ENCODE results near the gene FLT4. TPM values are rescaled to one million over a fixed set of nuclear protein-coding genes. Genes with fewer than 3 reads are reported as not detected.

FLT4 gene
- total RNA-seq, 2 donors from 2014 or later: 3.1 to 3.3 TPM

DNA sequence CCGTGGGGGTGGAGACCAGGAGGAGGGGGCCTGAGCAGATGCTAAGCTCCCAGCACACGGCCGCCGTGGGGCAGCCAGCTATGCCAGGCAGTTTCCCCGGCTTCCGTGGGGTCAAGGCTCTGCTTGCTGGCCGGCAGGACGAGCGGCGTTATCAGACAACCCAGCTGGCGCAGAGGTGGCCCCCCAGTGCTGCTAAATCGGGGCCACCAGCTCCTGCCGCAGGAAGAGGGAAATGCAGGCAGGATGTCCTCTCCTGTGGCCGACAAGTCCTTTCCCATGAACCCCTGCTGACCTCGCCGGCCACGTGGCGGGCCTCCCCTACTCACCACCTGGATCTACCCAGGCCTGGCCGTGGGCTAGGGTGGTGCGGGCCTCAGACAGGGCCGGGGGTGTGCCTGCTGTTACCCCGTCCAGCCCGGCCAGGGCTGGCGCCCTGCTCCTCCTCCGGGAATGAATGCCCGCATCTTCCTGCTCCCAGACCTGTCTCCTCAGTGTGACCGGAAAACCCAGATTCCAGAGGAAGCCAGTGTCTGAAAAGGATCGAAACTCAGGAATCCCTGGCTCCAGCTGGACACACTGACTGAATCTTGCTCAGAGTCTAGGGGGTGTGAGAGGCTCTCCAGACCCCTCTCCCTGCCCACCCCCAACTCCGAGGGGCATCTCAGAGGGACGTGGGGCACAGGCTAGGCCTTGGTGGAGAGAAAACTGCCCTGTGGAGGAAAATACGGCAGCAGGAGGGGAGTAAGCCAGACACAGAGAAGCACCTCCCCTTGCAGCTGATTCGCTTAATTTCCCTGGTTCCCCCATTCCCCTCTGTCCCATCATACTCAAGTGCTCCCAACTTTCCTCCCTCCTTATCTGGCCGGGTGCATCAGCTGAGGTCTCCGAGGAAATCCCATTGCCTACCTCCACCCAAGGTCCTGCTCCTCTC, 3.9 kb downstream of the FLT4 start:
- no peaks in the 10 kb centered on the region for H3K9me3 ChIP-seq
- peaks cover 22% of the 10 kb centered on the region for H3K27me3 ChIP-seq
- DNase-seq: no peak
- no peak overlapping the region for H3K4me3 ChIP-seq
- no peak overlapping the region for H3K27ac ChIP-seq
- TF ChIP-seq, protein P1, sequence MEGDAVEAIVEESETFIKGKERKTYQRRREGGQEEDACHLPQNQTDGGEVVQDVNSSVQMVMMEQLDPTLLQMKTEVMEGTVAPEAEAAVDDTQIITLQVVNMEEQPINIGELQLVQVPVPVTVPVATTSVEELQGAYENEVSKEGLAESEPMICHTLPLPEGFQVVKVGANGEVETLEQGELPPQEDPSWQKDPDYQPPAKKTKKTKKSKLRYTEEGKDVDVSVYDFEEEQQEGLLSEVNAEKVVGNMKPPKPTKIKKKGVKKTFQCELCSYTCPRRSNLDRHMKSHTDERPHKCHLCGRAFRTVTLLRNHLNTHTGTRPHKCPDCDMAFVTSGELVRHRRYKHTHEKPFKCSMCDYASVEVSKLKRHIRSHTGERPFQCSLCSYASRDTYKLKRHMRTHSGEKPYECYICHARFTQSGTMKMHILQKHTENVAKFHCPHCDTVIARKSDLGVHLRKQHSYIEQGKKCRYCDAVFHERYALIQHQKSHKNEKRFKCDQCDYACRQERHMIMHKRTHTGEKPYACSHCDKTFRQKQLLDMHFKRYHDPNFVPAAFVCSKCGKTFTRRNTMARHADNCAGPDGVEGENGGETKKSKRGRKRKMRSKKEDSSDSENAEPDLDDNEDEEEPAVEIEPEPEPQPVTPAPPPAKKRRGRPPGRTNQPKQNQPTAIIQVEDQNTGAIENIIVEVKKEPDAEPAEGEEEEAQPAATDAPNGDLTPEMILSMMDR (IDR thresholded peaks at IDR 0.05): no peak
- no peak overlapping the region for H3K9ac ChIP-seq (ENCODE audit: low read depth in 2 of 2, low read length in 2 of 2)
- no peaks in the 10 kb centered on the region for H3K36me3 ChIP-seq
- intact Hi-C loops (cut with DNase I): no loop called here
- H3K4me1 ChIP-seq: no peaks in the 10 kb centered on the region

DNA sequence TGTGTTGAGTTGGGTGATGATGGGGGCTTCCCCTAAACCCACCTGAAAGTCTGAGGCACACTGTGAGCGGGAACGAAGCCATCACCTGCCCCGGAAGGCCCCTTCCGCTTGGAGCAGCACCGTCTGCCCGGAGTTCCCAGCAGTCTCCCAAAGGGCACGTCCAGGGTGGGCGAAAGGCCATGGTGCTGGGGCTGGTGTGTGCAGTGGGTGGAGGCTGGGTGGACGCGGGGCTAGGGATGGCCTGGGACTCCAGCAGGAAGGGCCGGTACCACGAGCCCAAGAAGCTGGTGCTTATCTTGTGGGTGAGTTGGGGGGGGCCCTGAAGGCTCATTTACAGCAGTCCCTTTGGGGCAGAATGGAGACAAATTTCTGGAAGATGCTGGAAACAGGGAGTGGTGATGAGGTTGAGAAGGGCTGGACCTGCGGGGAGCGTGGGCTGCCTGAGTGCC, 4.6 kb downstream of the FLT4 start:
- Histone ChIP-seq H3K9me3 (no peaks in the 10 kb centered on the region), H3K4me3 (no peak overlapping the region), H3K36me3 (no peaks in the 10 kb centered on the region), H3K9ac (ENCODE audit: low read depth in 2 of 2, low read length in 2 of 2) (no peak overlapping the region), H3K27me3 (peaks cover 19% of the 10 kb centered on the region), H3K27ac (no peak overlapping the region), H3K4me1 (no peaks in the 10 kb centered on the region)
- TF ChIP-seq, protein P1 (IDR thresholded peaks at IDR 0.05): no peak
- no peak for DNase-seq
- intact Hi-C loops (cut with DNase I): no loop called here

DNA sequence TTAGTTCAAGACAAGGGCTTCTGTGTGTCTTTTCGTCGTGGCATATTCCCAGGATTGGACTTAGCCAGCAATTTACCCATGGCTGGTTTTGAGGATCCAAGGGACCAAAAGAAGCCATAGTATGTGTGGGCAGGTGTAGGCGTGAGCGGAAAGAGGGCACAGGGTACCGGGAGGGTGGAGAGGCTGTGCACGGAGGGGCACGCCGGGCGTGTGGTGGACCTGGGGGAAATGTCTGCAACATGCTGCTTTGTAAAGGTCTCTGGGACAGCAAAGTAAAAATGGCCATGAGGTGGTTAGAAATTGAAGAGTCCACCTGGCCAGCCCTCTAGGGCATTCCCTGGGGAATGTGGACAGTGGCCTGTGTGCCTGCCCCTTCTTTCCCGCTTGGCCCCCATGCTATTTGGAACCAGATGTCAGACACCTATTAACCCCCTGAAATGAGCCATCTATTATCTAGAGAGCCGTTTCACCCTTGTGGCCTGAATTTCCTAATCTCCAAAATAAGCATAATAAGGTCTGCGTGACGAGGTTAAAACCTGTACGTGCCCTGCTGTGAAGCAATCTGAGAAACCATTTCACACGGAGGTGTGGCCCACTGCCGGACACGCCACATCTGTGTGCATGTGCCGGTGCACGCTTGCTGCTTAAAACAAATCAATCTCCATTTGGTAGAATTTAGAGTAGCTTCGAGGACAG, 5.1 kb downstream of the FLT4 start:
- intact Hi-C loops (cut with DNase I): no loop called here
- Histone ChIP-seq H3K4me3 (no peak overlapping the region), H3K4me1 (no peaks in the 10 kb centered on the region), H3K36me3 (no peaks in the 10 kb centered on the region), H3K27ac (no peak overlapping the region), H3K9ac (ENCODE audit: low read depth in 2 of 2, low read length in 2 of 2) (no peak overlapping the region), H3K27me3 (peaks cover 15% of the 10 kb centered on the region), H3K9me3 (no peaks in the 10 kb centered on the region)
- TF ChIP-seq, protein P1 (IDR thresholded peaks at IDR 0.05): no peak
- no peak for DNase-seq

DNA sequence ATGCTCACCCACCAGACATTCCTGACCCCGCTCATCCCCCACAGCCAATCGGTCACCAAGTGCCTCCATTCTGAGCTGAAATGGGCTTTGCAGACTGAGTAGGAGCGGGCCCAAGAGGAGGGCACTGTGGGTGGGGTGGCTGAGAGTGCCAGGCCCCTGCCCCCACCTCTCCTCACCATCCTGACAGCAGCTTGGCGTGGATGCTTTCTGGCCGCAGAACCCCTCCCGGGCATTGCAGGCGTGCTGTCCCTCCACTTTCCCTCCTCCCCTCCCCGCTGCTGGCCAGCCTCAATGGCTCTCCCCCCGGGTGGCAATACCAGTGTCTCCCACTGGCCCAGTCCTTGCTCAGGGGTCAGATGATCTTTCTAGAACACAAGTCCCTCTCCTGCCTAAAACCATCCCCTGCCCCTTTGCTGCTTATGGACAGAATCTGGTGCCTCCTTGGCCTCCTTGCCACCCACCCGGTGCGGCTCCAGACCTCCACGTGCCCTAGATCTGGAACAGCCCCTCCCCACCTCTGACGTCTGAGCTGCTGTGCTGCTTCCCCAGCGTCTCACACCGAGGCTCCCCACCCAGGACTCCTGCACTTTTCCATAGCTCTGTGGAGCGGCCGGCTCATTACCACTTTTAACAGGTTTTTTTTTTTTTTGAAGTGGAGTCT, 6.1 kb downstream of the FLT4 start:
- no peak for DNase-seq
- intact Hi-C loops (cut with DNase I): no loop called here
- Histone ChIP-seq H3K9me3 (no peaks in the 10 kb centered on the region), H3K36me3 (no peaks in the 10 kb centered on the region), H3K9ac (ENCODE audit: low read depth in 2 of 2, low read length in 2 of 2) (no peak overlapping the region), H3K4me1 (no peaks in the 10 kb centered on the region), H3K27me3 (peaks cover 6% of the 10 kb centered on the region), H3K4me3 (no peak overlapping the region), H3K27ac (no peak overlapping the region)
- TF ChIP-seq, protein P1 (IDR thresholded peaks at IDR 0.05): no peak

DNA sequence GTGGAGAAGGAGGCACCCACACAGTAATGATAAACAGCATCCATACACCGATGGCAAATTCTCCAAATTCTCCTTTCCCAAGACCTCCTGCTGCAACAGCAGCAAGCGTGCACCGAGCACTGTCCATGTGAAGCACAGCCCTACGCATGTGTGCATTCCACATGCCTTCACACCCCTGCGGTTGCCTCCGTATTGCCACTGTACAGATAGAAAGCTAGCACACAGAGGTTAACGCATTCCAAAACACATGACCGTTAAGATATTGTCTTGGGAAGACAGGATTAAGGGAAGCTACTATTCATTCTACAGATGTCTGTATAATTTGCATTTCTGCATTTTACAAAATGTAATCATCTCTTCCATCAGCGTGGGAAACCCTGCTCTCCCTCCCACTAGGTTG, 6.6 kb downstream of the FLT4 start:
- Histone ChIP-seq H3K4me1 (no peaks in the 10 kb centered on the region), H3K4me3 (no peak overlapping the region), H3K27me3 (peaks cover under 1% of the 10 kb centered on the region), H3K9ac (ENCODE audit: low read depth in 2 of 2, low read length in 2 of 2) (no peak overlapping the region), H3K36me3 (no peaks in the 10 kb centered on the region), H3K27ac (no peak overlapping the region), H3K9me3 (no peaks in the 10 kb centered on the region)
- intact Hi-C loops (cut with DNase I): no loop called here
- DNase-seq: no peak
- TF ChIP-seq, protein P1 (IDR thresholded peaks at IDR 0.05): no peak

Data from colonic mucosa (tissue), 4 donors.